ENCODE results near the gene STK31. TPM values are rescaled to one million over a fixed set of nuclear protein-coding genes. Genes with fewer than 3 reads are reported as not detected.

The STK31 gene
- polyA plus RNA-seq, 1 donor (not counting 4 experiments of a cell fraction or from before 2014, with no cell fraction given): 0.01 TPM

- DNase-seq (ENCODE audit: low read depth, low spot score) (no peak), FAIRE-seq (no peak)
- Histone ChIP-seq H3K27ac (ENCODE audit: control insufficient read depth, insufficient read depth, low read length) (no peak overlapping the region), H3K4me2 (ENCODE audit: control insufficient read depth, extremely low read depth, insufficient read depth, low read depth, low read length) (no peak overlapping the region), H2AFZ (ENCODE audit: control insufficient read depth, low read length) (no peak overlapping the region), H3K79me2 (ENCODE audit: control insufficient read depth, insufficient read depth, low read length) (no peaks in the 10 kb centered on the region), H3K9me1 (ENCODE audit: control insufficient read depth, extremely low read depth, insufficient read depth, low read length) (no peaks in the 10 kb centered on the region), H3K9me3 (ENCODE audit: control insufficient read depth, low read depth, low read length) (no peaks in the 10 kb centered on the region), H4K20me1 (ENCODE audit: control insufficient read depth, extremely low read depth, insufficient read depth, low read length) (no peaks in the 10 kb centered on the region), H3K36me3 (ENCODE audit: control insufficient read depth in 2 of 2, extremely low read depth in 1 of 2, insufficient read depth in 2 of 2, low read length in 2 of 2) (no peaks in the 10 kb centered on the region), H3K4me1 (ENCODE audit: control insufficient read depth, extremely low read depth, insufficient read depth, low read length) (no peaks in the 10 kb centered on the region), H3K27me3 (ENCODE audit: control insufficient read depth, extremely low read depth, insufficient read depth, low read length) (no peaks in the 10 kb centered on the region), H3K4me3 (ENCODE audit: control insufficient read depth in 2 of 3, extremely low read depth in 1 of 3, insufficient read depth in 2 of 3, low read depth in 1 of 3, low read length in 3 of 3) (no peak overlapping the region), H3K9ac (ENCODE audit: control insufficient read depth, extremely low read depth, insufficient read depth, low read length) (no peak overlapping the region)
- dilution Hi-C loops (cut with MboI; ENCODE audit: extremely low pct_ligation_motif_present, low sequenced_read_pairs): no loop called here
- TF ChIP-seq EZH2 (IDR thresholded peaks at IDR 0.05; ENCODE audit: low read length) (no peak), CTCF (optimal IDR thresholded peaks at IDR 0.05 in 1 of 3, IDR thresholded peaks at IDR 0.05 in 1 of 3, conservative IDR thresholded peaks at IDR 0.05 in 1 of 3; ENCODE audit: extremely low read depth in 1 of 3, insufficient read depth in 2 of 3, low read length in 3 of 3) (no peak)
These were observed 24.3 kb upstream of the STK31 start for GRCh38 chr7:23685731-23686130.

GRCh38 chr7:23687011-23687410 lies 23.0 kb upstream of the STK31 start:
- DNase-seq (ENCODE audit: low read depth, low spot score): no peak
- H3K79me2 ChIP-seq (ENCODE audit: control insufficient read depth, insufficient read depth, low read length): no peaks in the 10 kb centered on the region
- no peak for FAIRE-seq
- H3K9ac ChIP-seq (ENCODE audit: control insufficient read depth, extremely low read depth, insufficient read depth, low read length): no peak overlapping the region
- no peak overlapping the region for H3K4me3 ChIP-seq (ENCODE audit: control insufficient read depth in 2 of 3, extremely low read depth in 1 of 3, insufficient read depth in 2 of 3, low read depth in 1 of 3, low read length in 3 of 3)
- no peak overlapping the region for H2AFZ ChIP-seq (ENCODE audit: control insufficient read depth, low read length)
- no peaks in the 10 kb centered on the region for H4K20me1 ChIP-seq (ENCODE audit: control insufficient read depth, extremely low read depth, insufficient read depth, low read length)
- dilution Hi-C loops (cut with MboI; ENCODE audit: extremely low pct_ligation_motif_present, low sequenced_read_pairs): no loop called here
- no peaks in the 10 kb centered on the region for H3K27me3 ChIP-seq (ENCODE audit: control insufficient read depth, extremely low read depth, insufficient read depth, low read length)
- no peaks in the 10 kb centered on the region for H3K4me1 ChIP-seq (ENCODE audit: control insufficient read depth, extremely low read depth, insufficient read depth, low read length)
- no peak overlapping the region for H3K4me2 ChIP-seq (ENCODE audit: control insufficient read depth, extremely low read depth, insufficient read depth, low read depth, low read length)
- TF ChIP-seq CTCF (optimal IDR thresholded peaks at IDR 0.05 in 1 of 3, IDR thresholded peaks at IDR 0.05 in 1 of 3, conservative IDR thresholded peaks at IDR 0.05 in 1 of 3; ENCODE audit: extremely low read depth in 1 of 3, insufficient read depth in 2 of 3, low read length in 3 of 3) (no peak), EZH2 (IDR thresholded peaks at IDR 0.05; ENCODE audit: low read length) (no peak)
- H3K9me1 ChIP-seq (ENCODE audit: control insufficient read depth, extremely low read depth, insufficient read depth, low read length): no peaks in the 10 kb centered on the region
- H3K9me3 ChIP-seq (ENCODE audit: control insufficient read depth, low read depth, low read length): no peaks in the 10 kb centered on the region
- no peaks in the 10 kb centered on the region for H3K36me3 ChIP-seq (ENCODE audit: control insufficient read depth in 2 of 2, extremely low read depth in 1 of 2, insufficient read depth in 2 of 2, low read length in 2 of 2)
- no peak overlapping the region for H3K27ac ChIP-seq (ENCODE audit: control insufficient read depth, insufficient read depth, low read length)
